H1 (cell line): Measurements from ENCODE around the gene PSMB11. TPM values are rescaled to one million over a fixed set of nuclear protein-coding genes. Genes with fewer than 3 reads are reported as not detected.

ENCODE experiments used
- CTCF ChIA-PET: fragments of 300-600 bp; sonication (Branson Sonifier 250); formaldehyde crosslinking; loops from one replicate; lab custom pipeline; 2021; ENCODE audit not compliant: partially characterized antibody; lab: Charles Lee
- POLR2A ChIA-PET: fragments of 300-600 bp; sonication (Branson Sonifier 250); formaldehyde crosslinking; loops from one replicate; lab custom pipeline; 2021; ENCODE audit warnings: inconsistent platforms; ENCODE audit not compliant: partially characterized antibody; lab: Charles Lee
- DNase-seq, 2 experiments: peaks; one replicate each; pipeline versions ENCODE4 v3.0.0 to v3.0.0-alpha.2; 2010 to 2022; ENCODE audit warnings: low spot score in 2 of 2, low read depth in 1 of 2, mixed read lengths in 1 of 2
- FAIRE-seq: peaks from 2 replicates; lab custom pipeline; 2011; peaks lifted over from hg19 to GRCh38; lab: Jason Lieb, UNC
- H2AFZ ChIP-seq: 2 replicates; pipeline ENCODE4 v1.8.1; 2012; ENCODE audit warnings: low read length, inconsistent platforms
- H2AK5ac ChIP-seq: 2 replicates; pipeline ENCODE4 v1.6.1; 2013; ENCODE audit warnings: low read depth, low read length
- H2BK120ac ChIP-seq: replicated peaks from 2 replicates; pipeline ENCODE3; 2013; ENCODE audit warnings: low read depth, low read length, inconsistent platforms
- H2BK12ac ChIP-seq: 2 replicates; pipeline ENCODE4 v1.6.1; 2013; ENCODE audit warnings: low read depth, low read length
- H2BK15ac ChIP-seq: 2 replicates; pipeline ENCODE4 v1.6.1; 2013; ENCODE audit warnings: low read length
- H2BK20ac ChIP-seq: 2 replicates; pipeline ENCODE4 v1.6.1; 2013; ENCODE audit warnings: low read length
- H2BK5ac ChIP-seq: 2 replicates; pipeline ENCODE4 v1.6.1; 2013; ENCODE audit warnings: low read depth, low read length
- H3K14ac ChIP-seq: 2 replicates; pipeline ENCODE4 v1.6.1; 2013; ENCODE audit warnings: inconsistent platforms; ENCODE audit not compliant: insufficient read length
- H3K18ac ChIP-seq: 2 replicates; pipeline ENCODE4 v1.6.1; 2013; ENCODE audit warnings: low read length; ENCODE audit errors: extremely low read depth
- H3K23ac ChIP-seq: 2 replicates; pipeline ENCODE4 v1.6.1; 2013; ENCODE audit warnings: inconsistent platforms; ENCODE audit not compliant: insufficient read length
- H3K23me2 ChIP-seq: 2 replicates; pipeline ENCODE4 v1.6.1; 2013; ENCODE audit warnings: low read depth, low read length
- H3K27ac ChIP-seq: 2 replicates; pipeline ENCODE4 v1.6.1; 2011; ENCODE audit warnings: low read depth, low read length, inconsistent platforms
- H3K27me3 ChIP-seq, 4 experiments: replicated peaks in 1 of 4; 1 replicate in 1 of 4; 2 replicates in 3 of 4; pipeline versions ENCODE4 v1.6.1 to v1.8.1; 2011 to 2013; ENCODE audit warnings: low read length in 3 of 4, mild to moderate bottlenecking in 3 of 4, inconsistent platforms in 2 of 4, mixed read lengths in 2 of 4, moderate library complexity in 1 of 4; ENCODE audit not compliant: control insufficient read depth in 3 of 4, insufficient read depth in 3 of 4; ENCODE audit errors: extremely low read depth in 1 of 4
- H3K36me3 ChIP-seq, 4 experiments: 2 replicates each; pipeline versions ENCODE4 v1.6.1 to v1.8.1; 2011 to 2013; ENCODE audit warnings: mild to moderate bottlenecking in 4 of 4, low read length in 3 of 4, moderate library complexity in 2 of 4, control low read depth in 1 of 4, inconsistent platforms in 1 of 4; ENCODE audit not compliant: insufficient read depth in 4 of 4, control insufficient read depth in 2 of 4
- H3K4ac ChIP-seq: replicated peaks from 2 replicates; pipeline ENCODE3; 2013; ENCODE audit warnings: low read length, low read depth, mixed read lengths, inconsistent platforms; ENCODE audit not compliant: insufficient read length
- H3K4me1 ChIP-seq, 4 experiments: replicated peaks in 1 of 4; 1 replicate in 1 of 4; 2 replicates in 3 of 4; pipeline versions ENCODE4 v1.6.1 to v1.8.1; 2011 to 2013; ENCODE audit warnings: low read length in 3 of 4, inconsistent platforms in 2 of 4, mixed read lengths in 1 of 4; ENCODE audit not compliant: insufficient read depth in 4 of 4, control insufficient read depth in 3 of 4
- H3K4me2 ChIP-seq, 2 experiments: 2 replicates each; pipeline versions ENCODE4 v1.6.1 to v1.8.1; 2011 to 2013; ENCODE audit warnings: low read depth in 2 of 2, low read length in 2 of 2, control low read depth in 1 of 2, inconsistent platforms in 1 of 2, mild to moderate bottlenecking in 1 of 2; ENCODE audit not compliant: insufficient read depth in 1 of 2
- H3K4me3 ChIP-seq, 4 experiments: fragments of 200-600, 300-600 bp in 1 of 4; sonication (generic), shearing (Covaris generic), sonication (Bioruptor Twin) in 1 of 4; 2 replicates each; pipeline versions ENCODE4 v1.5.1 to v1.8.1; 2011 to 2016; ENCODE audit warnings: low read length in 4 of 4, low read depth in 3 of 4, control low read depth in 2 of 4, inconsistent platforms in 2 of 4, mild to moderate bottlenecking in 2 of 4, mixed read lengths in 1 of 4, moderate library complexity in 1 of 4; ENCODE audit not compliant: insufficient read depth in 2 of 4; ENCODE audit errors: extremely low read depth in 1 of 4
- H3K56ac ChIP-seq: replicated peaks from 2 replicates; pipeline ENCODE3; 2013; ENCODE audit warnings: low read depth, mild to moderate bottlenecking, mixed read lengths, low read length, inconsistent platforms; ENCODE audit not compliant: insufficient read length
- H3K79me1 ChIP-seq: 2 replicates; pipeline ENCODE4 v1.6.1; 2013; ENCODE audit warnings: low read depth, low read length, control low read depth
- H3K79me2 ChIP-seq, 2 experiments: 2 replicates each; pipeline versions ENCODE4 v1.6.1 to v1.8.1; 2012 to 2013; ENCODE audit warnings: low read length in 2 of 2, mild to moderate bottlenecking in 2 of 2, inconsistent platforms in 1 of 2; ENCODE audit not compliant: insufficient read depth in 2 of 2, control insufficient read depth in 1 of 2
- H3K9ac ChIP-seq, 4 experiments: replicated peaks in 1 of 4; 1 replicate in 1 of 4; 2 replicates in 3 of 4; pipeline versions ENCODE4 v1.6.1 to v1.8.1; 2011 to 2013; ENCODE audit warnings: low read depth in 3 of 4, low read length in 3 of 4, control low read depth in 2 of 4, mild to moderate bottlenecking in 2 of 4, moderate library complexity in 2 of 4, inconsistent platforms in 1 of 4; ENCODE audit errors: extremely low read depth in 1 of 4
- H3K9me3 ChIP-seq, 2 experiments: 2 replicates each; pipeline versions ENCODE4 v1.6.1 to v1.8.1; 2012 to 2013; ENCODE audit warnings: mild to moderate bottlenecking in 2 of 2, moderate library complexity in 2 of 2, control low read depth in 1 of 2, inconsistent platforms in 1 of 2, low read depth in 1 of 2, low read length in 1 of 2, mixed read lengths in 1 of 2; ENCODE audit not compliant: insufficient read depth in 2 of 2
- H4K20me1 ChIP-seq, 2 experiments: replicated peaks in 1 of 2; 2 replicates each; pipeline versions ENCODE3 to v1.8.1; 2011 to 2013; ENCODE audit warnings: inconsistent platforms in 2 of 2, low read length in 2 of 2, mild to moderate bottlenecking in 1 of 2; ENCODE audit not compliant: insufficient read depth in 2 of 2, control insufficient read depth in 1 of 2
- H4K5ac ChIP-seq: 2 replicates; pipeline ENCODE4 v1.6.1; 2013; ENCODE audit warnings: low read length, low read depth, mixed read lengths, inconsistent platforms; ENCODE audit not compliant: insufficient read length
- H4K8ac ChIP-seq: 2 replicates; pipeline ENCODE4 v1.8.0; 2013; ENCODE audit warnings: mild to moderate bottlenecking, moderate library complexity, low read length, inconsistent platforms; ENCODE audit not compliant: insufficient read depth; ENCODE audit errors: extremely low read depth
- H4K91ac ChIP-seq: replicated peaks from 2 replicates; pipeline ENCODE3; 2013; ENCODE audit warnings: low read length, mixed read lengths, inconsistent platforms; ENCODE audit not compliant: insufficient read length
- CBX8 ChIP-seq: fragments of 300-800, 300-1000 bp; sonication (generic); IDR thresholded peaks from 2 replicates; pipeline ENCODE4 v1.7.1; 2016; ENCODE audit warnings: low read depth, low read length, borderline replicate concordance
- EGR1 ChIP-seq: IDR thresholded peaks from 2 replicates; pipeline ENCODE4 v1.6.1; 2011; ENCODE audit warnings: low read depth, low read length, borderline replicate concordance
- HDAC6 ChIP-seq: IDR thresholded peaks from one replicate; pipeline ENCODE4 v1.7.1; 2012; ENCODE audit warnings: low read depth, mild to moderate bottlenecking, inconsistent platforms, low read length, moderate library complexity
- polyA plus RNA-seq, 7 experiments: library from polyadenylated mRNA; depleted of rRNA in 3 of 7; stranded (reverse) in 5 of 7; unstranded in 2 of 7; fragments of >200 nt in 5 of 7; fragments of 200-250 nt in 2 of 7; gene quantifications; 1 replicate in 5 of 7; 2 replicates in 1 of 7; 4 replicates in 1 of 7; pipeline versions ENCODE4 v1.2.1 to v1.2.3, GENCODE V29; 2011 to 2013; ENCODE audit warnings: missing spikeins in 2 of 7, mixed read lengths in 2 of 7
- total RNA-seq: library from RNA; stranded (reverse); fragmentation: NEBNext Ultra II Directional; extraction: Animal tissue kit (Norgen Biotek cat#: 25700); gene quantifications from 2 replicates; pipeline ENCODE4 v1.2.1, GENCODE V29; 2021

The PSMB11 gene
- total and polyA plus RNA-seq, 2 of the 8 experiments (the other 6 are each of a cell fraction or from before 2014, with no cell fraction given): not detected

DNA sequence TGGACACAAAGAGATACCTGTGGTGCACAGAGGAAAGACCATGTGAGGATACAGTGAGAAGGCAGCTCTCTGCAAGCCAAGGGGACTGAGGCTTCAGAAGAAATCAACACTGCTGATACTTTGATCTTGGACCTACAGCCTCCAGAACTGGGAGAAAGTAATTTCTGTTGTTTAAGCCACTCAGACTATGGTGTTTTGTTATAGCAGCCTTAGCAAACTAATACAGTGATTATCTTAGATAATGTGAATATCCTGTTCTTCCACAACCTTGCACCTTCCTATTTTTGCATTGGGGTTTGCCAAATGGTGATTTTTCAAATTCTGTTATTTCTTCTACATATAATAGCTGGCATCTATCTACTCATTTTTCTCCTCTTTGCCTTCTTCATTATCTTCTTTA lies 23.9 kb upstream of the PSMB11 start:
- Histone ChIP-seq H2BK120ac (no peak overlapping the region), H3K56ac (no peak overlapping the region), H4K20me1 (no peaks in the 10 kb centered on the region), H3K27me3 (no peaks in the 10 kb centered on the region), H3K18ac (no peak overlapping the region), H3K23me2 (no peaks in the 10 kb centered on the region; the same call in 1 of the 2 replicates), H2BK15ac (no peak overlapping the region), H3K4ac (no peak overlapping the region), H2BK20ac (no peak overlapping the region), H4K5ac (no peak overlapping the region), H2AK5ac (no peak overlapping the region), H2BK5ac (no peak overlapping the region), H3K4me2 (no peak overlapping the region), H2AFZ (no peak overlapping the region), H2BK12ac (no peak overlapping the region), H3K23ac (no peak overlapping the region), H3K9me3 (no peaks in the 10 kb centered on the region), H4K8ac (no peak overlapping the region), H3K14ac (no peak overlapping the region), H3K27ac (no peak overlapping the region), H3K79me1 (no peaks in the 10 kb centered on the region), H3K4me3 (no peak overlapping the region), H4K91ac (no peak overlapping the region), H3K36me3 (no peaks in the 10 kb centered on the region; a peak in 1 of 8 replicates), H3K79me2 (no peaks in the 10 kb centered on the region), H3K4me1 (no peaks in the 10 kb centered on the region), H3K9ac (no peak overlapping the region)
- ChIA-PET CTCF (interaction anchor here (1.2 to 11.9 kb wide), 3 partner anchors 24 to 40 kb away, joined by 3 to 103 read pairs (median 33); partner anchors contain the start of gene AJUBA), POLR2A (interaction anchor here (4.3 to 10.9 kb wide), 2 partner anchors 11 to 13 kb away, joined by 29 to 94 read pairs; partner anchors contain the start of gene PSMB5)
- DNase-seq (no peak), FAIRE-seq (no peak)
- no peak for TF ChIP-seq CBX8
- TF ChIP-seq HDAC6: no peak
- no peak for TF ChIP-seq EGR1
